ENCODE data around the gene HSBP1L1.
"Not testable (repeated sequence)": the region's sequence is repeated elsewhere in the genome, so short reads cannot be mapped to it uniquely, and the experiment has no call there.

Gene HSBP1L1

DNA sequence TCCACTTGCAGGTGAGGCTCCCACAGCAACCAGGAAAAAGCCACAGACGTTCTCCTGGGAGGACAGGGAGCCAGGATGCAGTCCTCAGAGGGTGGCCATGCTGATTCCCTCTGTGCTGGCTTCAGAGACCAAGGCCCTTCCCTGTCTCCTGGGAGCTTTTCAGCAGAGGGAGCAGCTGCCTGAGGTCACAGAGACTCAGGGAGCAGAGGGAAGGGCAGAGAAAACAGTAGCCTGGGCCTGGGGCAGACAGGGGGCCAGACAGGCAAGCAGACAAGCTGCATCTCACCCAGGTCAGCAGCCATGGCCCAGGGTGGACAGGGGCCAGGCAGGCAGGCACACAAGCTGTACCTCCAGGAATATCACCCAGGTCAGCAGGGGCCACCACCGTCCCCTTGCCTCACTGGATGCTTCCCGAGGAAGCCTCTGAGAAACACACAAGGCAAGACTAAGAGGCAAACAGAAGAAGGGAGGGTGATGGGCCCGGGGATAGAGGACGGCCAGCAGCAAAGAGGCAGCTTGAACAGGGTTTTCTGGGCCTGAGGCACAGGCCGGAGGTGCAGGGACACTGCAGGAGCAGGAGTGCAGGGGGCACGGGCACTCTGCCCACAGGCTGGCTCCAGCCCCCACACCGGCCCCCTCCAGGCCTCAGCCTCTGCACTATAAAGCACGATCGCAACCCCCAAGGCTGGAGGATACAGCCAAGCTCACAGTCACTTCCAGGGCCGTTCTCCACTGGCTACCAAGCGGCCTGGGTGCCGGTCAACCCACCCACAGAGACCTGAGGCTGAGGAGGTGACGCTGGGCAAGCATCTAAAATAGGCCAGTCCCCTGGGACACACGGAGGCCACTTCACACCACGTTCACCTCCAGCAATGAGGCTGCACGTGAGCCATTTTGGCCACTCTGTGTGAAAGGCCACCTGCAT lies 19.1 kb upstream of the HSBP1L1 start:
- DNase-seq: no peak

DNA sequence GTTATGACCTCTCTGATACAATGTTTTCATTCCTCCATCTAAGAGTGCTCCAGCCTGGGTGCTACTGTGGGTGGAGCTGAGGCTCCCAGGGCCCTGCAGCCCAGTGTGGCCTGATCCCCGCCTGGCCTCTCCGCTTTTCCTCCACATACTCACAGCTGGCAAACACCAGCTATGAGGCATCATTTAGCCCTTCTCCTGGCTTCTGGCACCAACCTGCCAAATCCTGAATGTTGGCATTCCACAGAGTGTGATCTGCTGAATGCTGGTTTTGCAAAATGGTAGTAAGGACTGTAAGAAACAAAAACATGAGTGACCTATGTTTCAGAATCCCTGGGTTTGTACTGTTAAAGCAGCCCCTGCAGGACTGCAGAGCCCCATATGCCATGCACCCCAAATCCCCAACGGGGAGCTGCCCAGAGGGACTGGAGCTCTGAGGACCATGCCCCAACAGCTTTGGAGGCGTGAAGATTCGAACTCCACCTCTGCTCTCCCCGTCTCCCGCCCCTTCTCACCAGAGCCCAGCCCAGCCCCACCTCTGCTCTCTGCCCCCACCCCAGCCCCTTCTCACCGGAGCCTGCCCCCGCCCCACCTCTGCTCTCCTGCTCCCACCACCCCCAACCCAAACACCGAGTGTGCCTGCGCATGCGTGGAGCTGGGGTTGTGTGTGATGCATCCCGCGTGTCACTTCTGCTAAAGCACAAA lies 17.2 kb upstream of the HSBP1L1 start:
- no peak for DNase-seq

DNA sequence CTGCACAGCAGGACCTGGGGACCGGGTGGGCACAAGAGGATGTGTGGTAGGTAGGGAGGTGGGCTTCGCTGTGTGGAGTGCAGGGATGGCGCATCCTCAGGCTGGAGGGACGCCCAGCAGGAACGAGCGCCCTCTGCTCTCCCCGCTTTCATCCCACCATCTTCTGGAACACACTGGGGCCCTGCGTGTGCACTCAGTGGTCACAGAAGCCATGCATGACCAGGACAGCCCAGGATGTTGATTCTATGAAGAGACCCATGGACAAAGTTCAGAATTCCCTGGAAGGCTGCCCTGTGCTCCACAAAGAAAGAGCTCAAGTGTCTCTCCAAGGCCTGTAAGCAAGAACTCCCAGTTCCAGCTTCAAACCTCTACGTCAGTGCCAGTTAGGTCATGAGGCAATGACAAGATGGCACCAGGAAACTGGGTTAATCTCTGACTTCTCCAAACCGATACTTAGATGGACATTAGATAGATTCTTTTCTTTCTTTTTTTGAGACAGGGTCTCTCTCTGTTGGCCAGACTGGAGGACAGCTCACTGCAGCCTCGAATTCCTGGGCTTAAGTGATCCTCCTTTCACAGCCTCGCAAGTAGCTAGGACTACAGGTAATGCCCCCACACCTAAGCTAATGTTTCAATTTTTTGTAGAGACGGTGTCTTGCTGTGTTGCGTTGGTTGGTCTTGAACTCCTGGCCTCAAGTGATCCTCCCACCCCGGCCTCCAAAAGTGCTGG lies 16.4 kb upstream of the HSBP1L1 start:
- DNase-seq: no peak

DNA sequence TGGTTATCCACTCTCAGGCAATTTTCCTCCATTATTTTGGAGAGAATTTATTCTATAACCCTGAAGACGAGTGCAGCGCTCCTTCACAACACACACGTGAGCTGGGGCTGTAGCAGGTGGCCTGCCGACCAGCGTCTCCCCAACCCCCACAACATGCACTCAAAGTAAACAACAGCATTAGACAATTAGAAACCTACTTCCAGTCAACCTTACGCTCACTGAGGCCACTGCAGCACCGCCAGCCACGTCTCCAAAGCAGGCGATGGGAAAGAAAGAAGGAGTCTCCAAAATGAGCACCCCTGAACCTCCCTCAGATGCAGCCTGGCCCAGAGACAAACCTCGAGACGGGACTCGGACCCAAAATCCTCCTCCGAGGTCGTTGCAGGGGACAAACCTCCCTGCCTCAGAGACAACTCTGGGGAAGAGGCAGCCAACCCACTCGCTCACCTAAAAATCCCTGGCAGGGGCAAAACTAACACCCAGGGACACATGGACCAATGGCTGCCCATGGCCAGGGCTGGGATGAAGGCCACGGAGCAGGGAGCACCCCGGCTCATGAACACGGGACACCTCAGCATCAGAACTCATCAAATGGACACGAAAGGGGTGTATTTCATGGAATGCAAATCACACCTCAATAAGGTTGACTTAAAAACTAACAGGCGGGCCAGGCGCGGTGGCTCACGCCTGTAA lies 15.6 kb upstream of the HSBP1L1 start:
- DNase-seq: no peak

DNA sequence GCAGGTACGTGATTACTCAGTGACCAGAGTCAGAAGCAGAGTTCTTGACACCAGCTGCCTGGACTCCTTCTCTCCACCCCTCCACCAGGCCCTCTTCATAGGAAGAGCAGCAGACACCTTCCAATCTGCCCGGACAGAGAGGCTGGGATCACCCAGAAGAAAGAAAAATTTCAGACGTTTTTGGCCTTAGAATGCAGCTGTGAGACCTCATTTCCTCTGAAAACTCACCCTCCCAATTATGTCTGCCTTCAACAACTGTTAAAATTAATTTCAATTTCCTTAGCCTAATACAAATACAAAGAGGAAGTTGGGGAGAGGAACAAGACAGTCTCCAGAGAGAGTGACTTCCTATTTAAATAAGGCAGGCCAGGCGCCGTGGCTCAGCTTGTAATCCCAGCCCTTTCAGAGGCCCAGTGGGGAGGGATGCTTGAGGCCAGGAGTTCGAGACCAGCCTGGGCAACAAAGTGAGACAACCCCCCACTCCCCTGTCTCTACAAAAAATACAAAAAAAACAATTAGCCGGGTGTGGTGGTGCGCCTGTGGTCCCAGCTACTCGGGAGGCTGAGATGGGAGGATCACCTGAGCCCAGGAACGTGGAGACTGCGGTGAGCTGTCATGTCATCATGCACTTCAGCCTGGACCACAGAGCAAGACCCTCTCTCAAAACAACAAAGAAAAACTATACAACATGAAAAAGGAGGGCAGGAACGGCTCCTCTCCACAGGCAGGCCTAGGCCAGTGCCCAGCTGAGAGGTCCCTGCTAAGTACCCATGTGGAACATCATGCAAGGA lies 14.6 kb upstream of the HSBP1L1 start:
- DNase-seq: no peak

DNA sequence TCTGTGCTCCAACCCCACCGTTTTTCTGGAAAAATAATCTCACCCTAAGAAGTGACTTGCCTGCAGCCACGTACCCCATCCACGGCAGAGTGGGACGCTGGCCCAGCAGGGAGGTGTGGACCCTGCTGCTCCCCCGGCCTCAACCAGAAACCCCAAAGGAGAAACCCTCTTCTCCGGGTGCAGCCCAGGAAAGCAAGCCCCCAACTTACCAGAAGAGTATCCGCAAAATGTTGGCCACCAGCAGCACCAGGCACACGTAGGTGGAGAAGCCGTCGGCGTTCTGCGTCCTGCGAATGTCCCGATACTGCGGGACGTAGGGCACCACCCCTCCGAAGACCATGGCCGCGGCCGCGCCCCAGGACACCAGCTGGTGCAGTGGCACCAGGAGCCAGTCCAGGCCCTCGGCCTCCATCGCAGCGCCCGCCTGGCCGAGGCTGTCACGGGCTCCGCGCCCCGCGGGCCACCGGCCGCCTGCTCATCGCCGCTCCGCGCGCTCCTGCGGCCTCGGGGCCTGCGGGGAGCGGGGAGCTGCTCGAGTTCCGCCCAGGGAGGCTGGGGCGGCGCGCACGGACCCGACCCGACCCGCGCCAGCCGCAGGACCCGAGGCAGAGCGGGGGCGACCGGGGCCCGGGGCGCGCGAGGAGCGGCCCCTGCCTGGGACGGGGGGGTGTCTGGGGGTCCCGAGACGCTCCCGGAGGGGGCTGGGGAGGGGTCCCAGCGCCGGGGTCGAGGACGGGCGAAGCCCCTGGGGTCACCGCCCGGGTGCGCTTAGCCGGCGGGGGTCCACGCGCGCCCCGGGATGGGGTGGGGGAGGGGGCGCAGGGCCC lies 13.7 kb upstream of the HSBP1L1 start:
- DNase-seq: no peak

DNA sequence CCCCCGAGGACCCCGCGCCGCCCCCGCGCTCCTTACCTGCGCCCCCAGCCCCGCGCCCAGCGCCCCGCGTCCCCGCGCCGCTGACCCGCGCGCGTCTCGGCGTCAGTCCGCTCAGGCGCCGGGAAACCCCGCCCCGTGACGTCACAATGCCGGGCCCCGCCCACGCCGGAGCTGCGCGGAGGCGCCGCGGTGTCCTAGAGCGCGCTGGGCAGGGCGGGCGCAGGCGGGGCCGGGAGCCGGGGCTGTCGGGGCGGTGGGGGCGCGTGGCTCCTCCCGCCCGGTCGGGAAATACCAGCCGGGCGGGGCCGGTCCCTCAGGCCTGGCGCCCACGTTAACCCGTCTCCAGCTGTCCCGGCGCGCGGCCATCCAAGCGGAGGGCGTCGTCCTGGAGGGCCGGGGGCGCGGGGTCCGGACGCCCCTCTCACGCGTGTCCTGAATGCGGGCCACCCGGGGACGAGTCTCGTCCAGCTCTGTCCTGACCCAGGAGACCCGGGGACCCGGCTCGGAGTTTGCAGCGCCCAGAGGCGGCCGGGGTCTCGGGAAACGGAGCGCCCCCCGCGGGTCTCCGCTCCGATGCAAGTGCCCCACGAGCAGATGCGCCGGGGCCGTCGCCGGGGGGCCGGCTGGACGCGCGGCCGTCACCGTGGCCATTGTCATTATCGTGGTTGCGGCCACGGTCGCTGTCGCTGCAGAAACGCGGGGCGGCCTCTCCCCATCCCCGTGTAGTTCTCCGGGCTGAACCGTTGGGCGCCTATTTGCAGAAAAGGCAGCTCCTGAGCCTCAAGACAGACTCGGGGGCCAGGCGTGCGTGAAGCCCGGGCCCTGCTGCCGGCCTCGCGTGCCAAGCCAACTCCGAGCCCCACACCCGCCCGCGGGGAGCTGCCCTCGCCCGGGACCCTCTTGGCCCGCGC lies 12.6 kb upstream of the HSBP1L1 start, which contains the start of gene SLC66A2:
SLC66A2 (minus strand) TSS at position 109 of the 911 bp plus-strand sequence. CDS start 727 bp downstream, outside the sequence.
- peak; percentile 94 for DNase-seq

DNA sequence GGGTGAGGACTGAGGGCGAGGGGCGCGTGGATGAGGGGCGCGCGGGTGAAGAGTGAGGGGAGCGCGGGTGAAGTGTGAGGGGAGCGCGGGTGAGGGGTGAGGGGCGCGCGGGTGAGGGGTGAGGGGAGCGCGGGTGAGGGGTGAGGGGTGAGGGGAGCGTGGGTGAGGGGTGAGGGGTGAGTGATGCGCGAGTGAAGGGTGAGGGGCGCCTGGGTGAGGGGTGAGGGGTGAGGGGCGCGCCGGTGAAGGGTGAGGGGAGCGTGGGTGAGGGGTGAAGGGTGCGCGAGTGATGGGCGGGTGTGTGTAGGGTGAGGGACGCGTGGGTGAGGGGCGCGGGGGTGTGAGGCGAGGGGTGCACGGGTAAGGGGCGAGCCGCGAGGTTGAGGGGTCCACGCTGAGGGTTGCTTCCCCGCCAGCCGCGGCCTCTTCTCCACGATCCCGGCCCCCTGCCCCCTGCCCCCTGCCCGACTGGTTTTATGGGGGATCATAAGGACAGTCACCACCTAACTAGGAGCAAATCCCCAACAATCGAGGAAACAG lies 11.9 kb upstream of the HSBP1L1 start:
- no peak for DNase-seq

DNA sequence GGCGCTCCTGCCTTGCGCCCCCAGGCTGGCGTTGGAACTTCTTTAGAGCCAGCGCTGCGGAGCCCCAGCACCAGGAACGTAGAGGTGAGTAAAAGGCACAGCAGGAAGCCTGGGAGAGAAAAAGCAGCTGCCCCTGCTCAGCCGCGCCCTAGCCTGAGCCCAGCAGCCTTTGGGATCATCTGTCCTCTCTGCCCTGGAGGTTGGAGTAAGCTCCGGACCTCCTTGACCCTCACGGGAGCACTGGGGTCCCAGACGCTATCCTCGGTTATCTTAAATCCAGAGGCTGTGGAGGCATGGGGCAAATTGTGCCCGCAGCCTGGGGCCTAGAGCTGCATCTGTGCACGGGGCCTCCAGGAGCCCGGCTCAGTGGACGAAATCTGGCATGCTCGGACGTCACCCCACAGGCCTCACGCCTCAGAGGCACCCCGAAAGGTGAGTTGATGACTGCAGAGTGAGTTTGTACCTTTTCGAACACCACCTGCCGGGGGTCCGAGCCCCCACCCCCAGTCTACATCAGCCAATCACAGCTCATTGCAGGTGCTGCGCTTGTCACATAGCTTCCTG lies 11.4 kb upstream of the HSBP1L1 start:
- no peak for DNase-seq

DNA sequence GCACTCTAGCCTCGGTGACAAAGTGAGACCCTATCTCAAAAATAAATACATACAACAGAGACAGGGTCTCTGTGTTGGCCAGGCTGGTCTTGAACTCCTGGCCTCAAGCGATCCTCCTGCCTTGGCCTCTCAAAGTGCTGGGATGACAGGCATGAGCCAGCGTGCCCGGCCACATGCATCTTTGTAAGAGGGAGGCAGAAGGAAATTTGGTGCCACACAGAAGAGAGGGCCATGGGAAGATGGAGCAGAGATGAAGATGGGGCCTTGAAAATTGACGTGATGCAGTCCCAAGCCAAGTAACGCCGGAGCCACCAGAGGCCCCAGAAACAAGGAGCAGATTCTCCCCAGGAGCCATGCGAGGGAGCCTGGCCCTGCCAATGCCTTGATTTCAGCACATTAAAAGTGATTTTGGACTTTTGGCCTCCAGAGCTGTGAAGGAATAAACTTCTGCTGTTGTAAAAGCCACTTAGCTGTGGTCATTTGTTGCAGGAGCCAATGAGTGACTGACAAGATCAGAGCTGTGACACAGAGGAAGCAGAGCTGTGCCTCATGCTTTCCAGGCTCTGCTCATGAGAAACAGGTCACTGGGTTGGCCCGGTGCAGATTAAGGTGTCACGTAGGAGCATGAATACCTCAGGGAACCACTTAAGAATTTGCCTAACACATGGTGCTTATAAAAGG lies 10.3 kb upstream of the HSBP1L1 start:
- no peak for DNase-seq

DNA sequence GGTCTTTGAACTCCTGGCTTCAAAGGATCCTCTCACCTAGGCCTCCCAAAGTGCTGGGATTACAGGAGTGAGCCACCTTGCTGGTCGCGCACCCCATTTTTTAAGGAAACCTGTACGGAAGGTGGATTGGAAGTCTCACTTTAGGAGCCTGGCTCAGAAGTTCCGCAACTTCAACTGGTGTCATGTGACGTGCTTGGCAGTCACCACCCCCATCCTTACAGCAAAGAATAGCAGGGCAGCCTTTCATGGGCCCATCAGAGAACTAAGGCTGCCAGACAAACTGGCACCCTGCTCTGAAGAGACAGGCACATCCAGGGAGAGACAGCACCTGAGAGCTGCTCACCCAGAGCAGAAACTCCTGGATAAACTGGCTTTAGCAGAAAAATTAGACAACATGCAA lies 9.7 kb upstream of the HSBP1L1 start:
- no peak for DNase-seq

DNA sequence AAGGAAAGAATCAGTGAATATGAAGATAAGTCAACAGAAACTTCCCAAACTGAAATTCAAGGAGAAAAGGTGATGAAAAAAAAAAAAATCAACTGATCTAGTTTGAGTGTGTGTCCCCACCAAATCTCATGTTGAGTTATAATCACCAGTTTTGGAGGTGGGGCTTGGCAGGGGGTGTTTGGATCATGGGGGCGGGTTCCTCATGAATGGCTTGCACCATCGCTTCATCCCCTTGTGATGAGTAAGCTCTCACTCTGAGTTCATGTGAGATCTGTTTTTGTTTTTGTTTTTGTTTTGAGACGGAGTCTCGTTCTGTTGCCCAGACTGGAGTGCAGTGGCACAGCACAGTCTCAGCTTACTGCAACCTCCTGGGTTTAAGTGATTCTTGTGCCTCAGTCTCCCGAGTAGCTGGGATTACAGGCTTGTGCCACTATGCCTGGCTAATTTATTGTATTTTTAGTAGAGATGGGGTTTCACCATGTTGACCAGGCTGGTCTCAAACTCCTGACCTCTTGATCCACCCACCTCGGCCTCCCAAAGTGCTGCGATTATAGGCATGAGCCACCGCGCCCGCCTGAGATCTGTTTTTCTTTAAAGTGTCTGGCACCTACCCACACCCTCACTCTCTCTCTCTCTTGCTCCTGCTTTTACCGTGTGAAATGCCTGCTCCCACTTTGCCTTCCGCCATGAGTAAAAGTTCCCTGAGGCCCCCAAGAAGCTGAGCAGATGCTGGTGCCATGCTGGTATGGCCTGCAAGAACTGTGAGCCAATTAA lies 9.0 kb upstream of the HSBP1L1 start:
- DNase-seq: no peak

DNA sequence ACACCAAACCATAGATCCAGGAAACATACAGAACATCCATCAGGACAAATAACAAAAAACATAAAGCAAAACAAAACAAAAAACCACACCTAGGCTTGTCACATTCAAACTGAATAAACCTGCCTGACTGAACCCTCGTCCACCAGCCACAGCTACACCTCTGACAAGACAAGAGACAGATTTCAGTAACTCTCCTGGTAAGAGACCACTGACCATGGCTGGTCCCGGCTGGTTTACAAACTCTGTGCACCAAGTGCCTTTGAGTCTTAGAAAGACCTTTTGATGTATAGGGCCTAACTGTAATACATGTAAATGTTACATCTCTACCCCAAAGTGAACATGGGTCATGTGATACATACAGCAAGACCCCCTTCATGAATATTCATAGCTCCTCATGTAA lies 8.2 kb upstream of the HSBP1L1 start:
- DNase-seq: no peak

DNA sequence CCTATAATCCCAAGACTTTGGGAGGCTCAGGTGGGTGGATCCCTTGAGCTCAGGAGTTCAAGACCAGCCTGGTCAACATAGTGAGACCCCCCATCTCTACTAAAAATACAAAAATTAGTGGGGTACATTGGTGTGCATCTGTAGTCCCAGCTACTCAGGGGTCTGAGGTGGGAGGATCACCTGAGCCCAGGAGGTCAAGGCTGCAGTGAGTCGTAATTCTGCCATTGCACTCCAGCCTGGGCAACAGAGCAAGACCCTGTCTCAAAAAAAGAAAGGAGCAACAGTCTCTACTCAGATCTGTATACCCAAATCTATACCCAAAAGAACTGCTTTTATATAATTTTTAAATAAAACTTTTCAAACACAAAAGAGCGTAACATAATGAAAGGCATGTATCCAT lies 5.5 kb upstream of the HSBP1L1 start:
- DNase-seq: no peak

DNA sequence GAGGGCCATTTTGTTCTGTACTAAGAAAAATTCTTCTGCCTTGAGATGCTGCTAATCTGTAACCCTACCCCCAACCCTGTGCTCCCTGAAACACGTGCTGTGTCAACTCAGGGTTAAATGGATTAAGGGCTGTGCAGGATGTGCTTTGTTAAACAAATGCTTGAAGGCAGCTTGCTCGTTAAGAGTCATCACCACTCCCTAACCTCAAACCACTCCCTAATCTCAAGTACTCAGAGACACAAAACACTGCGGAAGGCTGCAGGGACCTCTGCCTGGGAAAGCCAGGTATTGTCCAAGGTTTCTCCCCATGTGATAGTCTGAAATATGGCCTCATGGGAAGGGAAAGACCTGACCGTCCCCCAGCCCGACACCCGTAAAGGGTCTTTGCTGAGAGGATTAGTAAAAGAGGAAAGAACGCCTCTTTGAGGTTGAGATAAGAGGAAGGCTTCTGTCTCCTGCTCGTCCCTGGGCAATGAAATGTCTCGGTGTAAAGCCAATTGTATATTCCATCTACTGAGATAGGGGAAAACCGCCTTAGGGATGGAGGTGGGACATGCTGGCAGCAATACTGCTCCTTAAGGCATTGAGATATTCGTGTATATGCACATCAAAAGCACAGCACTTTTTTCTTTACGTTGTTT lies 4.2 kb upstream of the HSBP1L1 start:
- not testable (repeated sequence) for DNase-seq

DNA sequence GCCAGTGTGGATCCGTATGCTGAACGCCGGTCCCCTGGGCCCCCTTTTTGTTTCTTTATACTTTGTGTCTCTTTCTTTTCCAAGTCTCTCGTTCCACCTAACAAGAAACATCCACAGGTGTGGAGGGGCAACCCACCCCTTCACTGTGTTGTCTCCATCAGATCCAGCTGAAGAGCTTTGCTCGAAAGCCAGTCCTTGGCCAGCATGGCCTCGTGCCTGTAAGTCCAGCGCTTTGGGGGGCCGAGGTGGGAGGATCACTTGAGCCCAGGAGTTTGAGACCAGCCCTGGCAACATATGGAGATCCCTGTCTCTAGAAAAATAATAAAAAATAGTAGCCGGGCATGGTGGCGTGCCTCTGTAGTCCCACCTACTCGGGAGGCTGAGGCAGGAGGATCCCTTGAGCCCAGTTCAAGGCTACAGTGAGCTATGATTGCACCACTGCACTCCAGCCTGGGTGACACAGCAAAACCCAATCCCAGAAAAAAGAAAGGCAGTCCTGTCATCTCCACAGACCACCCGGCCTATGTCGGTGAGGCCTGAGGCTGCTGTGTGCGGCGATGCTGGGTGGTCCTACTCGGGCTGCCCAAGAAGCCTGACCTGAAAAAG lies 3.4 kb upstream of the HSBP1L1 start:
- DNase-seq: no peak

All from left hindlimb (tissue), 1 donor.